ENCODE measurements around the gene AGTPBP1. TPM values are rescaled to one million over a fixed set of nuclear protein-coding genes. Genes with fewer than 3 reads are reported as not detected.

Gene AGTPBP1
- total and polyA plus RNA-seq, 9 of the 15 experiments (the other 6 are each of a cell fraction or from before 2014, with no cell fraction given): 1.4 to 7.9 (median 4.6) TPM

- DNase-seq (ENCODE audit: extremely low read depth in 1 of 4, low spot score in 3 of 4) (no peak), ATAC-seq (no peak), FAIRE-seq (no peak)
- H2AFZ ChIP-seq (ENCODE audit: low read depth, low read length): no peak overlapping the region
- H3K27ac ChIP-seq (ENCODE audit: extremely low read depth, low read depth, low read length): no peak overlapping the region
- no peaks in the 10 kb centered on the region for H3K79me2 ChIP-seq (ENCODE audit: control insufficient read depth, insufficient read depth, low read length)
- no peaks in the 10 kb centered on the region for H3K9me1 ChIP-seq (ENCODE audit: control insufficient read depth, insufficient read depth, low read length)
- H3K4me3 ChIP-seq: no peak overlapping the region
- H4K20me1 ChIP-seq (replicated peaks; ENCODE audit: control insufficient read depth, insufficient read depth, low read length): no peaks in the 10 kb centered on the region
- CTCF ChIA-PET (ENCODE audit: low intra/inter-chr PET ratio): no interaction called here
- no peaks in the 10 kb centered on the region for H3K9me3 ChIP-seq (replicated peaks; ENCODE audit: control insufficient read depth, insufficient read depth, low read depth, low read length)
- H3K9ac ChIP-seq (ENCODE audit: insufficient read depth in 1 of 2, low read depth in 2 of 2, low read length in 2 of 2): no peak overlapping the region
- in situ Hi-C loops (cut with MboI): no loop called here
- TF ChIP-seq C11orf30 (IDR thresholded peaks at IDR 0.05; ENCODE audit: low read depth): no peak
- H3K27me3 ChIP-seq (ENCODE audit: control insufficient read depth in 2 of 2, insufficient read depth in 2 of 2, low read length in 2 of 2): no peaks in the 10 kb centered on the region
- POLR2A ChIA-PET: no interaction called here
- H3K4me1 ChIP-seq (replicated peaks in 1 of 2; ENCODE audit: control insufficient read depth in 2 of 2, insufficient read depth in 2 of 2, low read length in 2 of 2): no peaks in the 10 kb centered on the region
- BruUV-seq (replicated peaks): no TSS peak
- H3K36me3 ChIP-seq (ENCODE audit: control insufficient read depth, insufficient read depth, low read length): no peaks in the 10 kb centered on the region
- no peak overlapping the region for H3K4me2 ChIP-seq (ENCODE audit: insufficient read depth, low read length)
- intact Hi-C loops (cut with micrococcal nuclease): no loop called here
Measured at GRCh38 chr9:85702726-85703289, 38.9 kb downstream of the AGTPBP1 start.

- Histone ChIP-seq H3K27ac (ENCODE audit: extremely low read depth, low read depth, low read length) (no peak overlapping the region), H3K9ac (ENCODE audit: insufficient read depth in 1 of 2, low read depth in 2 of 2, low read length in 2 of 2) (no peak overlapping the region), H3K9me3 (replicated peaks; ENCODE audit: control insufficient read depth, insufficient read depth, low read depth, low read length) (no peaks in the 10 kb centered on the region), H3K79me2 (ENCODE audit: control insufficient read depth, insufficient read depth, low read length) (no peaks in the 10 kb centered on the region), H3K4me1 (replicated peaks in 1 of 2; ENCODE audit: control insufficient read depth in 2 of 2, insufficient read depth in 2 of 2, low read length in 2 of 2) (no peaks in the 10 kb centered on the region), H2AFZ (ENCODE audit: low read depth, low read length) (no peak overlapping the region), H3K27me3 (ENCODE audit: control insufficient read depth in 2 of 2, insufficient read depth in 2 of 2, low read length in 2 of 2) (no peaks in the 10 kb centered on the region), H3K4me3 (no peak overlapping the region), H3K9me1 (ENCODE audit: control insufficient read depth, insufficient read depth, low read length) (no peaks in the 10 kb centered on the region), H3K4me2 (ENCODE audit: insufficient read depth, low read length) (no peak overlapping the region), H4K20me1 (replicated peaks; ENCODE audit: control insufficient read depth, insufficient read depth, low read length) (no peaks in the 10 kb centered on the region), H3K36me3 (ENCODE audit: control insufficient read depth, insufficient read depth, low read length) (no peaks in the 10 kb centered on the region)
- in situ Hi-C loops (cut with MboI) (no loop called here), intact Hi-C loops (cut with micrococcal nuclease) (no loop called here)
- ATAC-seq (no peak), FAIRE-seq (no peak), DNase-seq (ENCODE audit: extremely low read depth in 1 of 4, low spot score in 3 of 4) (no peak)
- ChIA-PET POLR2A (no interaction called here), CTCF (ENCODE audit: low intra/inter-chr PET ratio) (no interaction called here)
- no peak for TF ChIP-seq YY1 (IDR thresholded peaks at IDR 0.05; ENCODE audit: borderline replicate concordance in 1 of 3, control insufficient read depth in 1 of 3, extremely low read depth in 1 of 3, insufficient read depth in 3 of 3, insufficient read length in 1 of 3, insufficient replicate concordance in 2 of 3, low read depth in 1 of 3, low read length in 2 of 3)
- TF ChIP-seq FOSL1 (tag; conservative IDR thresholded peaks at IDR 0.05): no peak
- no peak for TF ChIP-seq SNRNP70 (optimal IDR thresholded peaks at IDR 0.05; ENCODE audit: low read depth, low read length)
- no peak for TF ChIP-seq RBM25 (IDR thresholded peaks at IDR 0.05; ENCODE audit: low read depth, low read length, severe bottlenecking)
- no peak for TF ChIP-seq CHD1 (IDR thresholded peaks at IDR 0.05; ENCODE audit: low read length)
- no peak for TF ChIP-seq MNT (conservative IDR thresholded peaks at IDR 0.05)
- no peak for TF ChIP-seq ZNF263 (CRISPR knock-in tag; IDR thresholded peaks at IDR 0.05; ENCODE audit: borderline replicate concordance)
- TF ChIP-seq XRCC3 (IDR thresholded peaks at IDR 0.05): no peak
- TF ChIP-seq ZNF551 (CRISPR knock-in tag; IDR thresholded peaks at IDR 0.05): no peak
- no TSS peak for BruUV-seq (replicated peaks)
Measured at GRCh38 chr9:85702191-85702590, 39.6 kb downstream of the AGTPBP1 start.

Data from K562 (cell line).